ENCODE results near the gene HMGCL.
"Not testable (repeated sequence)": the region's sequence is repeated elsewhere in the genome, so short reads cannot be mapped to it uniquely, and the experiment has no call there.

The HMGCL gene

DNA sequence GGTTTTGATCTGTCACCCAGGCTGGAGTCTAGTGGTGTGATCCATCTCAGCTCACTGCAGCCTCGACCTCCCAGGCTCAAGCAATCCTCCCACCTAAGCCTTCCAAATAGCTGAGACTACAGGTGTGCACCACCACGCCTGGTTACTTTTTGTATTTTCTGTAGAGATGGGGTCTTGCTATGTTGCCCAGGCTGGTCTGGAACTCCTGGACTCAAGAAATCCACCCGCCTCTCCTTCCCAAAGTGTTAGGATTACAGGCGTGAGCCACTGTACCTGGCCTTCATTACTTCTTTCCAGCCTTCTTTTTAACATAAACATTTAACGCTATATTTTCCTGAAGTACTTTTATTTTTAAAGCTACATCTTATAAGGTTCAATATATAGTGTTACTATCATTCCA lies 18.4 kb upstream of the HMGCL start:
- H3K27ac ChIP-seq: no peak overlapping the region
- no peak for TF ChIP-seq ZFX (IDR thresholded peaks at IDR 0.05; ENCODE audit: borderline replicate concordance)
- TF ChIP-seq, protein P1, sequence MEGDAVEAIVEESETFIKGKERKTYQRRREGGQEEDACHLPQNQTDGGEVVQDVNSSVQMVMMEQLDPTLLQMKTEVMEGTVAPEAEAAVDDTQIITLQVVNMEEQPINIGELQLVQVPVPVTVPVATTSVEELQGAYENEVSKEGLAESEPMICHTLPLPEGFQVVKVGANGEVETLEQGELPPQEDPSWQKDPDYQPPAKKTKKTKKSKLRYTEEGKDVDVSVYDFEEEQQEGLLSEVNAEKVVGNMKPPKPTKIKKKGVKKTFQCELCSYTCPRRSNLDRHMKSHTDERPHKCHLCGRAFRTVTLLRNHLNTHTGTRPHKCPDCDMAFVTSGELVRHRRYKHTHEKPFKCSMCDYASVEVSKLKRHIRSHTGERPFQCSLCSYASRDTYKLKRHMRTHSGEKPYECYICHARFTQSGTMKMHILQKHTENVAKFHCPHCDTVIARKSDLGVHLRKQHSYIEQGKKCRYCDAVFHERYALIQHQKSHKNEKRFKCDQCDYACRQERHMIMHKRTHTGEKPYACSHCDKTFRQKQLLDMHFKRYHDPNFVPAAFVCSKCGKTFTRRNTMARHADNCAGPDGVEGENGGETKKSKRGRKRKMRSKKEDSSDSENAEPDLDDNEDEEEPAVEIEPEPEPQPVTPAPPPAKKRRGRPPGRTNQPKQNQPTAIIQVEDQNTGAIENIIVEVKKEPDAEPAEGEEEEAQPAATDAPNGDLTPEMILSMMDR (IDR thresholded peaks at IDR 0.05): no peak

DNA sequence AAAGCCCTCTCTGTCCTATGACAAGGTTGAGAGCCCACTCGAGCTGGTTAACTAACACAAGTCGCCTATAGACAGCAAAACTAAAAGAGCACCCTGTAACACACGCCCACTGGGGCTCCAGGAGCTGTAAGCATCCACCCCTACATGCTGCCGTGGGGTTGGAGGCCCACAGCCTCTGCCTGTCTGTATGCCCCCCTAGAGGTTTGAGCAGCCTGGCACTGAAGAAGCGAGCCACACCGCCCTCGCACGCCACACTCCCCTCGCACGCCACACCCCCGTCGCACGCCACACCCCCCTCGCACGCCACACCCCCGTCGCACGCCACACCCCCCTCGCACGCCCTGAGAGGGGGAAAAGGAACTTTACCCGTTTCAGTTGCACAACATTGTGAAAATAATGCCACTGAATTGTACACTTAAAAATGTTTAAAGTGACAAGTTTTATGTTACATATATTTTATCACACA lies 13.2 kb upstream of the HMGCL start:
- TF ChIP-seq, protein P1 (IDR thresholded peaks at IDR 0.05): no peak
- no peak overlapping the region for H3K27ac ChIP-seq

DNA sequence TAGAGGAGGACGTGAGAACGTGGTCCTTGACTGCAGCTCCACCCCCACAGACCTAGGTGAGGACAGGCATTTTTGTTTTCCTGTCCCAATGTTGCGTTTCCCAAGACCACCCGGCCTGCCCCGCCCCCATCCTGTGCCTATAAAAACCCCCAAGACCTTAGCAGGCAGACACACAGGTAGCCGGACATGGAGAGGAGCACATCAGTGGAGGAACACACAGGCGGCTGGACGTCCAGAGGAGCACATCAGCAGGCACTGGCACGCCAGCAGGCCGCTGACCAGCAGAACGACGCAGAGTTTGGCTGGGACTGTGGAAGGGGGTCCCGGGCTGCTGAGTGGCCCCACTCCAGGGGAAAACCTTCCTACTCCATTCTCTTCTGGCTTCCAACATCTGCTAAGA lies 12.7 kb upstream of the HMGCL start:
- no peak for TF ChIP-seq ZFX (IDR thresholded peaks at IDR 0.05; ENCODE audit: borderline replicate concordance)
- TF ChIP-seq, protein P1 (IDR thresholded peaks at IDR 0.05): no peak
- no peak overlapping the region for H3K27ac ChIP-seq

DNA sequence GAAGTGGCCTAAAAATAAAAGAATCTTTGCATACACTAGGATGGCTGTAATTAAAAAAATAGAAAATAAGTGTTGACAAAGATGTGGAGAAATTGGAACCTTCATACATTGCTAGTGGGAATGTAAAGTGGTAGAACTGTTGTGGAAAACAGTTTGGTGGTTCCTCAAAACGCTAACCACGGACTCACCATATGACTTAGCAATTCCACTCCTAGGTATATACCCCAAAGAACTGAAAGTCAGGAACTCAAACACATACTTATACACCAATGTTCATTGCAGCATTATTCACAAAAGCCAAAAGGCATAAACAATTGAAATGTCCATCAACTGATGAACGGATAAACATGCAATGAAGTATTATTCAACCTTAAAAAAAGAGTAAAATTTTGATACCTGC lies 10.8 kb upstream of the HMGCL start:
- TF ChIP-seq, protein P1 (IDR thresholded peaks at IDR 0.05): no peak
- no peak for TF ChIP-seq ZFX (IDR thresholded peaks at IDR 0.05; ENCODE audit: borderline replicate concordance)
- no peak overlapping the region for H3K27ac ChIP-seq

DNA sequence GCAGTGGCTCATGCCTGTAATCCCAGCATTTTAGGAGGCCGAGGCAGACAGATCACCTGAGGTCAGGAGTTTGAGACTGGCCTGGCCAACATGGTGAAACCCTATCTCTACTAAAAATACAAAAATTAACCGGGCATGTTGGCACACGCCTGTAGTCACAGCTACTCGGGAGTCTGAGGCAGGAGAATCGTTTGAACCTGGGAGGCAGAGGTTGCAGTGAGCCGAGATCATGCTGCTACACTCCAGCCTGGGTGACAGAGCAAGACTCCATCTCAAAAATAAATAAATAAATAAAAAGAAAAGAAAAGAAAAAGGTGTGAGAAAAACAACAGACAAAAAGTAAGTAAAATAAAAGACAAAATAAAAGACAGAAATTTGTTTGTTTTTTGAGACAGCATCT lies 8.9 kb upstream of the HMGCL start:
- not testable (repeated sequence) for H3K27ac ChIP-seq

DNA sequence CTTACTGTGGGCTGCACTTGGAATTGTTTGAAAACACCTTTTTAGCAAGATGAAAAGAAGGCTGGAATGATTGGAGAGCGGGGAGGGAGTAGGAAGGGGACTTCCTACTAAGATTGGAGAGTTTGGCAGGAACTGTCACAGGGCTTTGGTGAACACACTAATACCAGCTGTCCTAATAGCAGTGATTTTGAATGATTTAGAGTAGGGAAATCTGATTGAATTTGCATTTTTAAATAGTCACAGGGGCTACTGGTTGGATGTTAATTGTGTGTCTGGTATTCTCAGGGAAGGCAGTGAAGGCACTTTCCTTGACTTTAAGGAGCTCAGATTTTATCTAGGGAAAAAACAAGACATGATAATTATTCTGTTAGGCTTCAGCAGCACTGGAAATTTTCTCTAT lies 2.5 kb upstream of the HMGCL start:
- no peak for TF ChIP-seq ZFX (IDR thresholded peaks at IDR 0.05; ENCODE audit: borderline replicate concordance)
- TF ChIP-seq, protein P1 (IDR thresholded peaks at IDR 0.05): no peak
- no peak overlapping the region for H3K27ac ChIP-seq

DNA sequence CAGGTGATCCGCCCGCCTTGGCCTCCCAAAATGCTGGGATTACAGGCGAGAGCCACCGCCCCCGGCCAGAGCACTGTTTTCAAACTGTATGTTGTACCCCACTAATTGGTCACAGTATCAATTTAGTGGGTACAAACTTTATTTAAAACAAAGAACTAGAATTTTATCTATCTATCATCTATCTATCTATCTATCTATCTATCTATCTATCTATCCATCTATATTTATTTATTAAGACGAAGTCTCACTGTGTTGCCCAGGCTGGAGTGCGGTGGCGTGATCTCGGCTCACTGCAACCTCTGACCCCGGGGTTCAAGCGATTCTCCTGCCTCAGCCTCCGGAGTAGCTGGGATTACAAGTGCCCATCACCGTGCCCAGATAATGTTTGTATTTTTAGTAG lies 1.4 kb upstream of the HMGCL start:
- not testable (repeated sequence) for H3K27ac ChIP-seq

DNA sequence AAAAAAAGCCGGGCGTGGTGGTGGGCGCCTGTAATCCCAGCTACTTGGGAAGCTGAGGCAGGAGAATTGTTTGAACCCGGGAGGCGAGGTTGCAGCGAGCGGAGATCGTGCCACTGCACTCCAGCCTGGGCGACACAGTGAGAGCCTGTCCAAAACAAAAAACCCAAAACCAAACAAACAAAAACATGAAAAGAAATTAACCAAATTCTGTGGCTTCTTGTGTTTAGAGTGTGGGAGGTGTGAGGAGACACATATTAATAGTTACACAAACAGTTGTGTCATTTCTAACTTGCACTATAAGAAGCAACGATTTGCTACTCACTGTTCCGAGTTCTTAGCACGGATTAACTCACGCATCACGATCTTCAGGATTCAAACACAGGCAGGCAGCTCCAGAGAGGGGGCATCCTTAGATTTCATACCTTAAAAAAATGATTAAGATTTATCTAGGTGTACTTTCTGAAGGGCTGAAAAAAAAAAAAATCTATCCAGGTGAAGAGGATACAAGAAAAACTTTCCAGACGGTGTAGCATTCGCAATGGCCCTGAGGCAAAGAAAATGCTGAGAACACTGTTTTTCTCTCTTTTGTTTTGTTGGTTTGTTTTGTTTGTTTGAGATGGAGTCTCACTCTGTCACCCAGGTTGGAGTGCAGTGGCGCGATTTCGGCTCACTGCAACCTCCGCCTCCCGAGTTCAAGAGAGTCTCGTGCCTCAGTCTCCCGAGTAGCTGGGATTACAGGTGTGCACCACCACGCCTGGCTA lies 713 bp upstream of the HMGCL start:
- H3K27ac ChIP-seq: peak overlapping the region; percentile 71
- TF ChIP-seq ZFX (IDR thresholded peaks at IDR 0.05; ENCODE audit: borderline replicate concordance): no peak
- TF ChIP-seq, protein P1 (IDR thresholded peaks at IDR 0.05): no peak
